GM18951 (cell line): Measurements from ENCODE around the gene TFAP2A.

ENCODE experiments used
- POLR2A ChIP-seq: IDR thresholded peaks from 4 replicates; pipeline ENCODE4 v1.6.1; 2011; ENCODE audit warnings: mild to moderate bottlenecking; ENCODE audit not compliant: insufficient read length, insufficient read depth; ENCODE audit errors: extremely low read depth
- in situ Hi-C: fragments of 300-500 bp; cut with MboI; formaldehyde crosslinking; loops from one replicate; pipeline ENCODE4 v1.12.0; 2022; ENCODE audit warnings: low sequenced_read_pairs, mixed read lengths, inconsistent platforms; ENCODE audit not compliant: unreplicated experiment

TFAP2A gene

GRCh38 chr6:10397756-10398445 is 17.0 kb downstream of the TFAP2A start:
- TF ChIP-seq POLR2A = no peak
- in situ Hi-C loops = no loop called here

GRCh38 chr6:10396785-10397184 is 18.1 kb downstream of the TFAP2A start:
- in situ Hi-C loops = no loop called here

GRCh38 chr6:10395704-10396546 is 18.9 kb downstream of the TFAP2A start:
- no peak for TF ChIP-seq POLR2A
- in situ Hi-C loops = no loop called here

More at GRCh38 chr6:10396785-10397184, 18.1 kb downstream of the TFAP2A start:
- no peak for TF ChIP-seq POLR2A

GRCh38 chr6:10395171-10395703 is 19.6 kb downstream of the TFAP2A start:
- TF ChIP-seq POLR2A = no peak
- in situ Hi-C loops = no loop called here

GRCh38 chr6:10393544-10394225 is 21.2 kb downstream of the TFAP2A start:
- TF ChIP-seq POLR2A = no peak
- in situ Hi-C loops = no loop called here

GRCh38 chr6:10391799-10392198 is 23.1 kb downstream of the TFAP2A start:
- in situ Hi-C loops = no loop called here
- TF ChIP-seq POLR2A = no peak

- in situ Hi-C loops = no loop called here
- TF ChIP-seq POLR2A = no peak
Observed at GRCh38 chr6:10391299-10391630, 23.6 kb downstream of the TFAP2A start.

- TF ChIP-seq POLR2A = no peak
- in situ Hi-C loops = no loop called here
Observed at GRCh38 chr6:10390495-10391298, 24.2 kb downstream of the TFAP2A start.

GRCh38 chr6:10389739-10390494 is 25.0 kb downstream of the TFAP2A start:
- in situ Hi-C loops = no loop called here

GRCh38 chr6:10386756-10387654 is 27.9 kb downstream of the TFAP2A start:
- in situ Hi-C loops = no loop called here

More at GRCh38 chr6:10389739-10390494, 25.0 kb downstream of the TFAP2A start:
- TF ChIP-seq POLR2A = no peak

GRCh38 chr6:10386220-10386619 is 28.7 kb downstream of the TFAP2A start:
- TF ChIP-seq POLR2A = no peak
- in situ Hi-C loops = no loop called here

More at GRCh38 chr6:10386756-10387654, 27.9 kb downstream of the TFAP2A start:
- TF ChIP-seq POLR2A = no peak
